COR-L47 (cell line): ENCODE measurements around the gene ZNF664.

Source experiments
- DNase-seq: peaks from one replicate; lab custom pipeline; 2025; lab: John Stamatoyannopoulos, UW

ZNF664 gene

DNA sequence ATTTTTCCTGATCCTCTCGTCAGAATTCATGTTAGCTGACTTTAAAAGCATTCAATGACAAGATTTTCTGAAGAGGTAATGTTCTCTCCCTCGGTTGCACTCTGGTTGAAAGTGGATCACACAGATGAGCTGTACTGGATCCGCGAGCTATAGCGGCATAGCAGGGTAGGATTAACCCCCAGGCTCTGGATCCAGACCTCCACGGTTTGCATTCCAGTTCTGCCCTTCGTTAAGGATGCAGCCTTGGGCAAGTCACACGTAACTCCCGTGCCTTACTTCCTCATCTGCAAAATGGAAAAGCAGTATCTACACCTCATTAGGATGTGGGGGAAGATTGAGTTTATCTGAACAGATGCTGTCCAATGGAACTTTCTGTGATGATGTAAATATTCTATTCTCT, 14.1 kb upstream of the ZNF664 start:
- no peak for DNase-seq

DNA sequence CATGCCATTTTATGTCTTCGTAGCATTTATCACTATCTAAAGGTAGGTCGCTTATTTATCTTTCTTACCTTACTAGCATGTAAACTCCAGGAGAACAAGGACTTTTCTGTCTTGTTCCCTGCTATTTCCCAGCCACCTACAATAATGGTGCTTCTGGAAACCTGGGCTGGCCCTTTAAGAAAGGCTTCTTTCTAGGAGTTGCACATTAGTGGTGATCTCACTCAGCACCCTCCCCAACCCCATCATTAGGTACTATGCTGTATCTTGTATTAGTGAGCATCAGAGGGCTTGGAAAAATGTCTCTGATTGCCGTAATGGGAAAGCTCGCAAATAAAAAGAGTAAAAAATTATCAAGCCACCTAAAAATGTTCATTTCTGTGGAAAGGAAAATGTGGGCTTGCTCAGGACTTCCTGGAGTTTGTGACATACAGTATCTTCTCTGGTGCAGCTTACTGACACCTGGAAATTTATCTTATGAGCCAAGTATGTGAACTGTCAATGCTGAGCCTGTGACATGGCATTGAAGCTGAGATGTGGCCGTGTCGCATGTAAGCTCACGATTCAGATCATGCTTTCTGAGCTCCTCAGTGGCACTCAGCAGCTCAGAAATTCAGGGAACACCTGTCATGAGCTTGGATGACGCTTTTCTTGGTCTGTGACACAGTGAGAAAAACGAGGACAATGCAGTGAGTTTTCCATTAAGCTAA, 12.8 kb upstream of the ZNF664 start:
- DNase-seq = no peak

DNA sequence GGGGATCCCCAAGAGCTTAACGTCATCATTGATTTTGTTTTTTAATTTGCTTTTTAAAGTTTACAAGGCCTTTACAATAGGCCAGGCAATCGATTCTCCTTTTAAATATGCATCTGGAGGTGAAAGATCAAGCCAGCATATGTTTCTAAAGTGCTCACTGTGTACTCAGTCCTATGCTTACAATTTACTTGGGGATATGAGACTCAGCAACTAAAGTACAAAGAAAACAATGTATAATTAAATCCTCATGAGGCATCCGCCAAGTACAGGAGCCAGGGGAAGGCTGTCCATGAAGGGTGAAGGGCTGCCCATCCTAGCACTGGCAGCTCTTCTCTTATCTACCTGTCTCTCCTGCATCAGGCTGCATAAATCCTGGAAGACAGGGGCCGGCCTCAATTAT, 12.2 kb upstream of the ZNF664 start:
- no peak for DNase-seq

DNA sequence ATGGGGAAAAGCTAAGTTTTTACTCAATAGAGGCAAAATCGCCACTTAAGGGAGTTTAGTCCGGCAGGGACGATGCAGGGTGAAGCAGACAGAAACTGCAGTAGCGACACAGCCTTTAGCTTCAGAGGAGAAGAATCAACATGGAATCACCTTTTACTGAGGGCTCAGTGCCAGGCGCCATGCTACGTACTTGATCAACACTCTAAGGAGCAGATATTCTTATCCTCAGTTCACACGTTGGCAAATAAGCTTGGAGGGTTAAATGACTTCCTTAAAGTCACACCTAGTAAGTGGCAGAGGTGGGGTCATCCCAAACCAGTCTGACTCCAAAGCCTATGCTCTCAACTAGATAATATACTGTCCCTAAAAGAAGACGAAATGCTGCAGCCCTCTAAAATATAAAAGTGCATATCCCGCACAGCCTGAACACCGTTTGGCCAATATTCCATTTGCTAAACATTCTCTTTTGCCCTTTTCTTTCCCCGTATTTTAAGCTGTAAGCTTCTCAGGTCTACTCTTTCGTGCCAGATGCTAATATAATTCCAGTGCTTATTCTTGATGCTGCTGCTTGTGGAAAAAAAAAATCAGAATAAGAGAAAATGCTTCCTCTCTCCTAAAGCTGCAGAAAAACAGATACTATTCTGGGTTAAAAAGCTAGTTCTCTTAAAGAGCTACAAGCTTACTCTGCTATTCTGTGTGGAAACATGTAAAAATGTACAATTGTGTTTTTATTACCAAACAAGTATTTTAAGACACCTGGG, 11.2 kb upstream of the ZNF664 start:
- DNase-seq = no peak

DNA sequence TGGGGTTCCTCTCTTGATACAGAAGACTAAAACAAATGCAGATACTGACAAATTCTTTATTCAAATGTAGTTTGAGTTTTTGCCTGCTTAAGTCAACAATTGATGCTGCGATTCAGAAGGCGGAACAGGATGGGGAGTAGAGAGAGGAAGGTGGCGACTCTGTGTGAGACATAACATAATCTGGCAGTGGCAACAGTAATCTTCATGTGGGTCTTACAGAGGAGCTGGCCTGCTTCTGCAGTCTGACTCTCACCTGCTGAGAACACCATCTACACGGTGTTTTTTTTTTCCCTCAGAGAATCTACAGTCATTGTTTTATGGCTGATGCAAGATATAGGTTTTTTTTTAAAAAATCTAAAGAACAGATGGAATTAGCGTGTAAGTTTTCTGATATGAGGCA, 10.5 kb upstream of the ZNF664 start:
- DNase-seq = no peak

DNA sequence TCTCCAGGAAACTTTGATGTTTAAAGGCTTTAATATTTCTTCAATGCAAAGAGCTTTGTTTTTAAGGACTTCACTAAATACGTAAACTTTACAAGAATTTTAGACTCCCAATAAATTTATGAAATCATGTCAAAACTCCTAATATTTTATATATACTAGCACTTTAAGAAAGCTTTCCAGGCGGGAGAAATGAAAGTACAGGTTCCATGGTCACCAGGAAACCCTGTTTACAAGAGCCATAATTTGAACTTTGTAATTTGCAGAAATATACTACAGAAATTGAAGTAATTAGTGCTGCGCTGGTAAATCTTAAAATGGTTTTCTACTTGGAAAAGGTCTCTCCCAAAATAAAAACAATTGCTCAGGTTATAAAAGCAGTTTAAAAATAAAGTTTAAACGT, 9.2 kb upstream of the ZNF664 start:
- no peak for DNase-seq

DNA sequence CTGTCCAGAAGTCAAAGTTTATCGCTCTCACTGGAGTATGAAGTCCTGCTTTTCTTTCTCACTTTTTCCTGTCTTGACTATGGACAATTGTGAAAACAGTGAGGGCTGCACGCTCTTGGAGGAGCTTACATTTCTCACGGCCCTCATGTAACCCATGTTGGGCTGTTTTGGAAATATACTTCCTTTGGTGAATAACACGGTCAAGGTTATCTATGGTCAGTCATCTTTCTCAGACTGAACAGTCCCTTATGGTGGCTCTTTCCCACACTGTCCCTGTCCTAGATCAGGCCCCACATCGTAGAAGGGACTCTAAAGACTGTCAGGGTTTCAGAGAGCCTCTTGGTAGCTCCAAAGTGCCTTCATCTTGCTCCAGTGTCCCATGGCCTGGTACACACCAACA, 7.6 kb upstream of the ZNF664 start:
- DNase-seq = no peak

DNA sequence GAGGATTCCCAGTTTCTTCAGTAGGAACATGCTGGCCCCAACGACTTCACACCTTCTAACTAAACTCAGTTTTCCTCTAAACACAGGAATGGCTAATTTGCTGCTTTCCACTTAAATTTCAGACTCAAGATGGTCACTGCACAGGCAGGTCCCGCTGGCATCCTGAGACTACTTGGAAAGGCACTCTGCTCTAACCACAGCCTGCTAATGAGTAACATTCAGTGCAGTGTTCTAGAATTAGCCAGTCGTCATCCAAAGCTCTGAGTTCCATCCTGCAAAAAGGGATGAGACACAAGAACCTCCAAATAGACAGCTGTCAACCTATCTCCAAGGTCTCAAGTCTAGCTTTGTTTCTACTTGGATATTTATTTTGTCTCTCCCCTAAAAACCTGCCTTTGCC, 6.4 kb upstream of the ZNF664 start:
- no peak for DNase-seq

DNA sequence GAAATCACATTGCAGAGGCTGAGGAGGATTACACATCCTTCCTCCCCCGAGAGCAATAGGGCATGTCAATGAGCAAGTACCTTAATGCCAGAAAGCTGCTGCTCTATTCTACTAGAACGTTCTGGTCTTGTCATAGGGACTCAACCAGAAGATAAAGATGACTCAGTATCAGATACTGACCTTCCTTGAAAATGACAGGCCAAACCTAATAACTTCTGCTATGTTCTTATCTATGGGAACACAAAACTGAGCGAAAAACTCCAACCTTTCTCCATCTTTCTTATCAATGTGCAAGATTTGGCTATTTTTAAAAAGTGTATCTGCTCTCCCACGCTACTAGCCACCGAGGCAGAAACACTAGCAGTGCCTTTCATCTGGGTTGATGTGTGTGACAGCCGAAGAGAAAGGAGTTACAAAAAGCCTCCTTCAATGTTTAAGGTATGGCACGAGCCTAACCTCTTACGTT, 5.9 kb upstream of the ZNF664 start:
- DNase-seq = no peak

DNA sequence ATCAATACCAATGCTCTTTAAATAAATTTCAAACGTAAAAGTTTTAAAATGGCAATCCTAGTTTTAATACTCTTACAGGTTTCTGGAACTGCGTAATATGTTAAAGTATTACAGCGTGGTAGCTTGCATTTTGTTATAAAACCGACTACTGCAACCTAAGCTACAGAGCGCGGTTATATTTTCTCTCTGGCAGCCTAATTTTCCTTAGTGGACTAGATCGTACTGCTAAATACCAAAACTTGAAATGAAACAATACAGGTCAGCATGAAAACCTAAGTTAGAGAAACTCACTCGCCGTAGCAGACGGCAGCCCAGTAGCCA, 1.6 kb upstream of the ZNF664 start:
- DNase-seq = no peak

DNA sequence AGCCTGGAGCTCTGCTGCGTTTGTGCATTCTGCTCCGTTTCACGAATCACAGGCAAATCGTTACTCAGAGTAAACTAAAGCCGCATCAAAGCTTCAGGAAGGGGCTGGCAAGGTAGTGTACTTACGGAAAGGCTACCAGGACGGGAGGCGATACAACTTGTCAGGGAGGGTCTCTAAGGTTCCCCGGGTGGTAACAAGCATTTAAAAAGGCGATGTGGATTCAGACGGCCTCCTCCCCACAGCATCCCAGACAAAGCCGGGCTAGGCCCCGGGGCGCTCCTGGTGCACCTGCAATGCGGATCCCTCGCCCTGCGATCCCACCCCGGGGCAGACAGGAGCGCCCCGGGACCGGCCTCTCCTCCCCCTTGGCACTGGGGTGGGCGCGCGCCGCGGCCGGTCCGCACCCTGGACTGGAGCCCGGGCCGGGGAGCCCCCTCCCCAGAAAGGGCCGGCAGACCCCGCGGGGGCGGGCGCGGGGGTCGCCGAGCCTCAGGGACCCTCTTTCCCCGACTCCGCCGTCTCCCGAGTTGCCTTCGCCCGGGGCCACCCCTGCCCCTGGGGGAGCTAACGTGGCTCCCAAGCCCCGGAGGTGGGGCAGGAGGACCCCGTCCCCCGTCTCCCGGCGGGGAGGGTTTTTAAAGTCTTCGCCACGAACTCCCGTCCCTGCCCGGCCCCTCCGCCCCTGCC, 1.1 kb upstream of the ZNF664 start:
- DNase-seq = peak; percentile 12

DNA sequence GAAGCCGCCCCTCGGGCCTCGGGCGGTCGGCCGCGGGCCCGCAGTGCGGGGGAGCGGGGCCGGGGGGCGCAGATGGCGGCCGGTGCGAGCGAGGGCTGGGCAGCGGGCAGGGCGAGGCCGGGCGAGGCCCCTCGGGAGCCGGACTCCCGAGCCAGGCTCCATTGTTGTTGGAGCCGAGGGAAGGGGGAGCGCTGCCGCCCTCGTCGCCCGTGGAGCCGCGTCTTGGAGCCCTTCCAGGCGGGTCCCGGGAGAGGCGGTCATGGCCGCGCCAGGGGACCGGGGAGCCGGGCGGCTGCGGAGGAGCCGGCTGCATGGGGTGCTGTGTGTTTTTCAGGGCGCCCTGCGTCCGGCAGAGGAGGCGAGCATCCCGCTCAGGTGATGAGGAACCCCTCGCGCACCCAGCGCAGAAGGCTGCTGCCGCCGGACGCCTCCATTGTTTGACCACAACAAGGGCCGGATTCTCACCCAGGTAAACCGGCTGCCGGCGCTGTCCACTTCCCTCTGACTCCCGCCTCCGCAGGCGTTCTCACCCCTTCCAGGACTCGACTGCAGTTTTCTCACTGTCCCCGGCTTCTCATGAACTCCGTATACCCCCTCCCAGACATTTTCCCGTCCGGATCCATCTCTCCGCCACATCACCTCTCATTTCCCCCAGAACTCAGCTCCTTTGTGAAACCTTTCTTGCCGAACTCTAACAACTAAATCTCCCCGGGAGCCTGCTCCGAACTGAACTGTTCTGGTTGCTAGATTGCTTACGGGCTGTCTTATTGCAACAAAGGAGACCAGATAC, 732 bp downstream of the ZNF664 start:
- peak; percentile 42 for DNase-seq

DNA sequence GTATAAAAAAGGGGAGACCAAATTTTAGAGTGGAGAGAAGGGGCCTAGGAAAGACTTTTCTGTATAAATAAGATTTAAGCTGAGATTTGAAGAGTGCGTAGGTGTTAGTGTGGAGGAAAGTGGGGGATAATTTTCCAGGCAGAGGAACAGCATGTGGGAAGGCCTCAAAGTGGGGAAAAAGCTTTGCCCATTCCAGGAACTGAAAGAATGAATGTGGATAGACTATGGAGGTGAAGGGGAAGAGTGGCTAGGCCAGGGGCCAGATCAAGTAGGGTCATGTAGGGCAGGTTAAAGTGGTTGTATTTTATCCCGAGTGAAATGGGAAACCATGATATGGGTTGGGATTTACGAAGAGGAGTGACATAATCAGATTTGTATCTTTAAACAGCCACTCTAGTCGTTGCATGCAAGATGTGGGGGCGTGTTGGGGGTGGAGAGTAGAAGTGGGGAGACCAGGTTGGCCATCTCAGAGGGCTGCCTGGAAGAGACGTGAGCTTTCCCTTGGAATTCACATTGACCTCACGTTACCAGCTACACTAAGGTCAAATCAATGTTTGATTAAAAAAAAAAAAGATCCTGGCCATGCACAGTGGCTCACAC, 3.3 kb downstream of the ZNF664 start:
- DNase-seq = no peak

DNA sequence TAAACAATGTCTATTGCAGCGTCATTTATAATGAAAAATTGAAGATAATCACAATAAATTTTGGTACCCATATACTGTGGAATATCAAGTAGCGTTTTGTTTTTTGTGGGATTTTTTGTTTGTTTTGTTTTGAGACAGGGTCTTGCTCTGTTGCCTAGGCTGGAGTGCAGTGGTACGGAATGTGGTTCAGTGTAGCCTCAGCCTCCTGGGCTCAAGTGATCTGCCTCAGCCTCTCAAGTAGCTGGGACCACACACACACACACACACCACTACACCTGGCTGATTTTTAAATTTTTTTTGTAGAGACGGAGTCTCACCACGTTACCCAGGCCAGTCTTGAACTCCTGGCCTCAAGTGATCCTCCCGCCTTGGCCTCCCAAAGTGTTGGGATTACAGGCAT, 6.6 kb downstream of the ZNF664 start:
- DNase-seq = no peak

DNA sequence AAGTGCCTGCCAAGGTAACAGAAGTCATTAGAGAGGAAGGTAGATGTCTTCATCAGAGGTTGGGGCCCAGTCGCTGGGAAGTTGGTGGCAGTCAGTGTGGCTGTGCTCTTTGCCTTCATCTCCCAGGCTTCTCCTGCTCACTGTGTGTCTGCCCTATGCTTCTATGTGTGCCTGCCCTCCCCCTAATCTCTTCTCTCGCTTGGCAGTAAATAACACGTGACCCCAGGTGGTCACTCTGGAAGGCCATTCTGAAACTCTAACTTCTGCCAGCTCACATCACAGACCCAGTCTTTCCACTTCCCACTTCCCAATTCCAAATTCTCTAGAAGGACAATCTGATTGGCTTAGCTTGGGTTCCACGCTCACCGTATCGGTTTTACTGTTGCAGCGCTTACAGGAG, 9.3 kb downstream of the ZNF664 start:
- no peak for DNase-seq

DNA sequence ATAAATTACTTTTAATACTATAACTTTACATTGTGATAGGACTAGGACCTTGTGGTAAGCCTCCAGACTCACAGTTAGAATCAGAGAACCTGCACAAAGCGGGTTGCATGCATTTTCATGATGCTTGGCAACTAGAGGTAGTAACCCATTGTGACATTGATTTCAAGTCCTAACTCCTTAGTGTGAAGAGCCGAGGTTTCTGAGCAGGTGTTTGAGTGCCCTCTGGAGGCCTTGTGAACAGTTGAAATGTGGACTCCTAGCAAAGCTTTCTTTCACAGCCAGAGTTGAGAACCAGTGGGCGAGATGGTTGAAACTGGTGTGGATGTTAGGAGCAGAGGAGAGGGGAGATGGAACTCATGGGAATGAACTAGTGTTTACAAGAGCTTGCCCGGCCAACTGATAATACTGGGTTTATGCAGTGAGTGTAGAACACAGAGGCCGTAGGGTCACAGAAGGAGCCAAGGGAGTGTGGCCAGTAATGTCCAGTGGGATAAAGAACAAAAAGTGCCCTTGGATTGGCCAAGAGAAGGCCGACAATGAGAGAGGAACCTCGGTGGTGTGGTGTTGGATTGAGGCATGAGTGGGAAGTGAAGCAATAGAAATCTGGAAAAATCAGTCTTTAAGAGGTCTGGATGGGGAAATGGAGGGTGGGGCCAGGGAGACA, 10.9 kb downstream of the ZNF664 start:
- DNase-seq = peak; percentile 49

DNA sequence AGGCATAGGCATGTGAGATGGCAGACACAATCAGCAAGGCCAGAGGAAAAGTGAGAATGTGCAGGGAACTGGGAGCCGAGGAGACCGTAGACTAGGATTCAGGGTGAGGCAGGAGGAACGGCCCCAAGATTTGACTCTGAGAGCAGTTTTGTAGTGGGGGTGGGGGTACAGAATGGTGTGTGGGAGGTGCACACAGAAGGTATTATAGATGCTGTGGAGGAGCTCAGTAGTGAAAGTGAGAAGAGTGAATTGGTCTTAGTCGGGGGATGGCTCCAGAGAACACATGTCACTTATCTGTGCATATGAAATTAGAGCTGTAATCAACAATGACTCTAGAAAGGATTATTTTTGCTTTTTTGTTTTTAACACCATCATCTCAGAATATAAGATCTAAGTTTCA, 11.9 kb downstream of the ZNF664 start:
- DNase-seq = no peak

DNA sequence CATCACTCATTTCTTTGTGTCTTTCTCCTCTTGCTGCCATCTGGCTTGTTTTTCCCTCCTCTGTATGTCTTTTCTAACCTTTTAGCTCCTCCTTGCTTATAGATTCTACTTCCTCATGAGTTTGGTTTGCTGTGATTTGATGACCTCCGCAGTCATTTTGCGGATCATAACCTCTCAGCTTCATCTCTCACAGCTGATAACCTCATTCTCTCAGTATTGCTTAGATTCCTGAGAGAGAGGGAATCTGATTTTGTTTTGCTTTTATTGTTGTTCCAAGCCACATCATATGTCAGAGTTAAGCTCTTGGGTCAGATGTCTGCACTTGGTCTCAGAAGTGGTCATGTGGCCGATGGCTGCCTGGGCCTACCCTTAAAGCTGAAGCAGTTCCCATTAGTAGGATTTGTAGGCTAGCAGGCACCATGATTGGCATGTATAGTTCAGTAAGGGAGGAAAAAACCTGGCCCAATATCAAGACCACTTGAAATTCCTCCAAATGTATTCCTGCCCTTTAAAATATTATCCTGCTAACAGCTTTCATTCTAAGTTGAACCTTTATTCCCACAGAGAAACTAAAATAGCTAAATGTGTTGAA, 13.5 kb downstream of the ZNF664 start:
- no peak for DNase-seq

DNA sequence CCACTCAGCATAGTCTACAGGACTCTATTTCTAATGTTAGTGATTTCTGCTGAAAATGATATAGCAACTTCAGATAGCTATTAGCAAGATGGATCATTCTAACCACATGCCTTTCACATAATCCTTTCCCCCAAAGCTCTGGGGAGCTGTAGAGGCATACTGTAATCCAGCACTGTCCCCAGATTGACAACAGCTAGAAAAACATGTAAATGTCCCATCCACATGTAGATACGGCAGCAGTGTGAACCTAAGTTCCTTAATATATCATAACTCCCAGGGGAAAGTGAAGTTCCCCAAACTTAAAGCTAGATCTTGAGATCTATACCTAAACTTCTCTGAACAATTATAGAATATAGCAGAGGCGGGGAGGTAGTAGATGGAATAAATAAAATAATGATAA, 14.0 kb downstream of the ZNF664 start:
- no peak for DNase-seq

DNA sequence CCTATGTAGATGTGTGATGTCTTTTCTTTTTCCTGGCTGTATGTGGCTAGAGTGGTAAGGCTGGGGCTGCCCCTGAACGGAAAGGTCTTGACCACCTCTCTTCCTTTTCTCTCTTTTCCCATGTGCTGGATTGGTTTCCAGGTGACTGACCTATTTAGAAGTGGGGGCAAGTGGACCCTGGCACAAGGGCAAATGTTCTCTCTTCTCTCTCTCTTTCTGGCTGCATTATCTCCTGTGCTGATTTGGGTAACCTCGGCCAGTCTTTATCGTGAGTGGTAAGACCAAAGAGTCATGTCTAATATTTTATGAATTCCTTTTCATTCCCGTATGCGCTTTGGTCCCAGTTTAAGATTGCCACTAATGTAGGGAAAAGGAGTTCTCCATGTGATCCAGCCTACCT, 16.2 kb downstream of the ZNF664 start:
- DNase-seq = no peak

DNA sequence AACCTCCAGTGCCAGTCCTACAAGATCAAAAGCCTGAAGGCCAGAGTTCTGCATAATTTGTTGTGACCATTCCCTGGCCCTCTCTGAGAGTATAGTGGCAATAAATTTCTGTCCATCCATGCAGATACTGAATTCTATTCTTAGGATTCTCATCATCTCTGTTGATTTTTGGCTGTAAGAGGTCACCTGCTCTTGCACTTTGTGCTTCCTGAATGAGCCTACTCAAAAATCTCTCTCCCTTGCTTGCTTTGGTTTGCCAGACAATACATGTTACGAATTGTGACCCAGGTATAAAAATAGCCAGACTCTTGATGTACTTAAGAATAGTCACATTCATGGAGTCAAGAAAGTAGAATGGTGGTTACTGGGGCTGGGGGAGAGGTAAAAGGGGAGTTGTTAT, 16.7 kb downstream of the ZNF664 start:
- DNase-seq = no peak
